K562 (cell line): ENCODE results near the gene LIPH. TPM values are rescaled to one million over a fixed set of nuclear protein-coding genes. Genes with fewer than 3 reads are reported as not detected.

Experiments used
- ATAC-seq: fragments of 200-7000 bp; cut with Tn5 transposase; 3 replicates; pipeline ENCODE4 v1.9.1; 2020; ENCODE audit warnings: moderate library complexity
- BruUV-seq: library from RNA; stranded (reverse); fragments of 400-500 nt; replicated peaks from 2 replicates; lab custom pipeline; 2021; lab: Mats Ljungman, UMichigan
- CTCF ChIA-PET: fragments of 300-600 bp; formaldehyde crosslinking; extraction: SDS; loops from one replicate; lab custom pipeline; 2021; ENCODE audit warnings: low intra/inter-chr PET ratio; lab: Yijun Ruan, JAX
- POLR2A ChIA-PET: fragments of 300-600, 350-650 bp; sonication (Branson Sonifier 250); formaldehyde crosslinking; extraction: SDS; loops from one replicate; lab custom pipeline; 2021; ENCODE audit warnings: antibody characterized with exemption, inconsistent platforms; lab: Yijun Ruan, JAX
- DNase-seq, 4 experiments: peaks; one replicate each; pipeline versions ENCODE4 v3.0.0 to v3.0.0-alpha.2; 2011 to 2018; ENCODE audit warnings: low spot score in 3 of 4, mixed read lengths in 3 of 4; ENCODE audit errors: extremely low read depth in 1 of 4
- FAIRE-seq: peaks from 2 replicates; lab custom pipeline; 2011; peaks lifted over from hg19 to GRCh38; lab: Jason Lieb, UNC
- H2AFZ ChIP-seq: 2 replicates; pipeline ENCODE4 v1.6.0; 2011; ENCODE audit warnings: low read depth, low read length, control low read depth, inconsistent platforms
- H3K27ac ChIP-seq: fragments of 200-600 bp; 3 replicates; pipeline ENCODE4 v1.8.0; 2011; ENCODE audit warnings: low read depth, mild to moderate bottlenecking, control low read depth, inconsistent platforms, low read length, moderate library complexity, mixed read lengths; ENCODE audit errors: extremely low read depth
- H3K27me3 ChIP-seq, 2 experiments: fragments of 300-600 bp in 1 of 2; 2 replicates in 1 of 2; 3 replicates in 1 of 2; pipeline versions ENCODE4 v1.6.0 to v1.8.0; 2011; ENCODE audit warnings: inconsistent platforms in 2 of 2, low read length in 2 of 2, mild to moderate bottlenecking in 1 of 2, mixed read lengths in 1 of 2, moderate library complexity in 1 of 2; ENCODE audit not compliant: control insufficient read depth in 2 of 2, insufficient read depth in 2 of 2
- H3K36me3 ChIP-seq: fragments of 300-600 bp; 3 replicates; pipeline ENCODE4 v1.8.0; 2011; ENCODE audit warnings: mild to moderate bottlenecking, low read length, inconsistent platforms; ENCODE audit not compliant: control insufficient read depth, insufficient read depth
- H3K4me1 ChIP-seq, 2 experiments: fragments of 200-600 bp in 1 of 2; replicated peaks in 1 of 2; 2 replicates in 1 of 2; 3 replicates in 1 of 2; pipeline versions ENCODE4 v1.5.1 to v1.8.0; 2011; ENCODE audit warnings: inconsistent platforms in 2 of 2, low read length in 2 of 2, mild to moderate bottlenecking in 1 of 2, mixed read lengths in 1 of 2, moderate library complexity in 1 of 2; ENCODE audit not compliant: control insufficient read depth in 2 of 2, insufficient read depth in 2 of 2
- H3K4me2 ChIP-seq: 2 replicates; pipeline ENCODE4 v1.6.1; 2011; ENCODE audit warnings: low read length, control low read depth, inconsistent platforms, mixed read lengths; ENCODE audit not compliant: insufficient read depth
- H3K4me3 ChIP-seq: fragments of 200-600 bp; sonication (generic), shearing (Covaris generic); 2 replicates; pipeline ENCODE4 v1.5.1; 2016; ENCODE audit warnings: control low read depth, inconsistent platforms
- H3K79me2 ChIP-seq: fragments of 200-600 bp; 3 replicates; pipeline ENCODE4 v1.8.0; 2011; ENCODE audit warnings: low read length, inconsistent platforms; ENCODE audit not compliant: control insufficient read depth, insufficient read depth
- H3K9ac ChIP-seq, 2 experiments: 2 replicates each; pipeline versions ENCODE4 v1.6.0 to v1.6.1; 2011; ENCODE audit warnings: low read depth in 2 of 2, low read length in 2 of 2, control low read depth in 1 of 2, inconsistent platforms in 1 of 2, mild to moderate bottlenecking in 1 of 2, mixed read lengths in 1 of 2; ENCODE audit not compliant: insufficient read depth in 1 of 2
- H3K9me1 ChIP-seq: one replicate; pipeline ENCODE4 v1.6.0; 2011; ENCODE audit warnings: inconsistent platforms, mild to moderate bottlenecking, low read length, moderate library complexity; ENCODE audit not compliant: control insufficient read depth, insufficient read depth
- H3K9me3 ChIP-seq: replicated peaks from 2 replicates; pipeline ENCODE4 v1.5.1; 2011; ENCODE audit warnings: low read depth, low read length, inconsistent platforms; ENCODE audit not compliant: control insufficient read depth, insufficient read depth
- H4K20me1 ChIP-seq: replicated peaks from 2 replicates; pipeline ENCODE4 v1.6.1; 2011; ENCODE audit warnings: low read length, inconsistent platforms, mixed read lengths; ENCODE audit not compliant: control insufficient read depth, insufficient read depth
- BCOR ChIP-seq: fragments of 450-650 bp; IDR thresholded peaks from 2 replicates; pipeline ENCODE4 v1.6.1; 2016
- FOSL1 ChIP-seq: fragments of 200-800 bp; sonication (Bioruptor generic); conservative IDR thresholded peaks from 2 replicates; pipeline ENCODE4 v1.6.1; 2016; ENCODE audit warnings: missing genetic modification characterization, missing compliant biosample characterization
- IRF1 ChIP-seq: sonication (generic); formaldehyde crosslinking; IDR thresholded peaks from 2 replicates; pipeline ENCODE4 v1.8.0; 2022; ENCODE audit warnings: missing genetic modification reagents, mild to moderate bottlenecking, borderline replicate concordance
- MITF ChIP-seq: IDR thresholded peaks from 2 replicates; pipeline ENCODE4 v1.6.1; 2014; ENCODE audit warnings: antibody characterized with exemption
- MNT ChIP-seq, 2 experiments: fragments of 450-650 bp; conservative IDR thresholded peaks; 2 replicates each; pipeline ENCODE4 v1.6.1; 2017; ENCODE audit warnings: mild to moderate bottlenecking in 2 of 2, moderate library complexity in 2 of 2
- NR0B1 ChIP-seq: fragments of 450-650 bp; IDR thresholded peaks from one replicate; pipeline ENCODE4 v1.6.1; 2018; ENCODE audit warnings: mild to moderate bottlenecking, moderate library complexity; ENCODE audit not compliant: partially characterized antibody
- RBM25 ChIP-seq: fragments of 200-400 bp; formaldehyde crosslinking; IDR thresholded peaks from 2 replicates; pipeline ENCODE4 v1.6.1; 2018; ENCODE audit warnings: low read length, low read depth, moderate library complexity; ENCODE audit not compliant: severe bottlenecking
- ZKSCAN8 ChIP-seq: fragments of 200-800 bp; sonication (Bioruptor generic); IDR thresholded peaks from 2 replicates; pipeline ENCODE4 v1.6.1; 2016; ENCODE audit warnings: missing genetic modification characterization, missing compliant biosample characterization
- WGBS: fragments of 100-300 bp; shearing (Covaris generic); methylation state at CpG from one replicate; pipeline ENCODE4 v1.1.6; 2016; ENCODE audit warnings: low coverage, mixed read lengths; ENCODE audit not compliant: insufficient coverage; ENCODE audit errors: missing lambda C conversion rate; 5-methylcytosine and 5-hydroxymethylcytosine counted together
- in situ Hi-C: fragments of 300-500 bp; cut with MboI; formaldehyde crosslinking; loops from 4 replicates; pipeline ENCODE4 v1.15.0; 2018; ENCODE audit warnings: inconsistent platforms, mixed read lengths
- intact Hi-C: fragments of 100-400 bp; cut with micrococcal nuclease; formaldehyde crosslinking; loops from 2 replicates; pipeline ENCODE4 v1.14.2; 2022
- polyA plus RNA-seq, 8 experiments: library from polyadenylated mRNA; depleted of rRNA in 4 of 8; stranded (reverse) in 5 of 8; unstranded in 3 of 8; fragments of >200 nt; fragmentation: Nextera tagmentation in 2 of 8; fragmentation: Illumina TruSeq in 1 of 8; extraction: Ambion mirVana in 2 of 8; extraction: Trizol in 1 of 8; gene quantifications; 2 replicates each; pipeline versions ENCODE4 v1.2.1 to v1.2.3, GENCODE V29; 2011 to 2014; ENCODE audit warnings: inconsistent platforms in 1 of 8, missing spikeins in 1 of 8
- total RNA-seq, 7 experiments: library from RNA; depleted of rRNA in 6 of 7; stranded (reverse); fragments of >200 nt in 6 of 7; fragmentation: Illumina TruSeq in 2 of 7; extraction: Trizol in 2 of 7; gene quantifications; 2 replicates each; pipeline versions ENCODE4 v1.2.1 to v1.2.3, GENCODE V29; 2011 to 2021; ENCODE audit warnings: low replicate concordance in 1 of 7

The LIPH gene
- total and polyA plus RNA-seq, 9 of the 15 experiments (the other 6 are each of a cell fraction or from before 2014, with no cell fraction given): 0.73 to 1.8 (median 1.3) TPM

GRCh38 chr3:185555101-185555501 is 2.7 kb upstream of the LIPH start (continued):
- TF ChIP-seq MNT (conservative IDR thresholded peaks at IDR 0.05) (peak in 1 of 2 experiments; percentile 29; a peak in 1 of 4 replicates), NR0B1 (no peak)
- TF ChIP-seq, all 486 proteins: peak for 44

GRCh38 chr3:185549651-185550111 is 2.7 kb downstream of the LIPH start:
- Histone ChIP-seq H3K4me3 (no peak overlapping the region), H3K4me1 (peaks cover 3 to 4% of the 10 kb centered on the region in 2 experiments; a peak in 4 of 5 replicates), H3K27me3 (no peaks in the 10 kb centered on the region), H3K9me3 (no peaks in the 10 kb centered on the region), H3K79me2 (no peaks in the 10 kb centered on the region), H4K20me1 (no peaks in the 10 kb centered on the region), H3K9me1 (no peaks in the 10 kb centered on the region), H2AFZ (no peak overlapping the region), H3K36me3 (no peaks in the 10 kb centered on the region), H3K4me2 (no peak overlapping the region), H3K9ac (no peak overlapping the region), H3K27ac (no peak overlapping the region)
- ChIA-PET POLR2A (no interaction called here), CTCF (no interaction called here)
- no peak for ATAC-seq
- 68% methylated on average over 3 of the region's 3 CpGs for WGBS
- BruUV-seq: no TSS peak
- intact Hi-C loops (no loop called here), in situ Hi-C loops (no loop called here)
- FAIRE-seq: no peak
- TF ChIP-seq ZKSCAN8: no peak
- TF ChIP-seq RBM25: peak; percentile 44
- peak; percentile 9; the same call in 1 of the 2 replicates for TF ChIP-seq FOSL1 (tag)
- no peak for TF ChIP-seq MITF
- TF ChIP-seq BCOR: 0 out of 2 replicates have a peak, but pooled peaks have one; percentile 22
- no peak for TF ChIP-seq IRF1 (CRISPR knock-in tag)
- no peak for DNase-seq
